Kidney epithelial cell (primary cell): ENCODE results near the gene ABCC1. TPM values are rescaled to one million over a fixed set of nuclear protein-coding genes. Genes with fewer than 3 reads are reported as not detected.

ENCODE experiments used
- DNase-seq: peaks from one replicate; pipeline ENCODE4 v3.0.0-alpha.2; 2010; ENCODE audit warnings: low read depth
- H3K27me3 ChIP-seq: 2 replicates; pipeline ENCODE4 v1.6.0; 2011; ENCODE audit warnings: low read length; ENCODE audit not compliant: control insufficient read depth, insufficient read depth
- H3K36me3 ChIP-seq: 2 replicates; pipeline ENCODE4 v1.5.1; 2011; ENCODE audit warnings: low read length; ENCODE audit not compliant: control insufficient read depth, insufficient read depth
- H3K4me3 ChIP-seq: 2 replicates; pipeline ENCODE4 v1.5.1; 2011; ENCODE audit warnings: low read depth, mild to moderate bottlenecking, control low read depth, low read length
- CTCF ChIP-seq: IDR thresholded peaks from 2 replicates; pipeline ENCODE4 v1.5.1; 2011; ENCODE audit warnings: mild to moderate bottlenecking, moderate library complexity, low read length, control low read depth, inconsistent platforms; ENCODE audit not compliant: insufficient read depth, poor library complexity, severe bottlenecking
- total RNA-seq: library from RNA; depleted of rRNA; stranded (reverse); fragments of >200 nt; gene quantifications from 2 replicates; pipeline ENCODE4 v1.2.3, GENCODE V29; 2015

Gene ABCC1
- total RNA-seq, 1 donor from 2014 or later: 24.9 TPM

- no peaks in the 10 kb centered on the region for H3K27me3 ChIP-seq
- H3K4me3 ChIP-seq: no peak overlapping the region
- no peak for TF ChIP-seq CTCF
- H3K36me3 ChIP-seq: no peaks in the 10 kb centered on the region
- DNase-seq: no peak
Observed at GRCh38 chr16:16010194-16010593, 60.8 kb downstream of the ABCC1 start.

GRCh38 chr16:16012144-16012543 lies 62.7 kb downstream of the ABCC1 start:
- Histone ChIP-seq H3K27me3 (no peaks in the 10 kb centered on the region), H3K4me3 (no peak overlapping the region), H3K36me3 (peaks cover 1% of the 10 kb centered on the region)
- no peak for DNase-seq
- TF ChIP-seq CTCF: no peak

GRCh38 chr16:16013812-16014211 lies 64.4 kb downstream of the ABCC1 start:
- no peak for TF ChIP-seq CTCF
- no peaks in the 10 kb centered on the region for H3K27me3 ChIP-seq
- H3K36me3 ChIP-seq: peaks cover 1% of the 10 kb centered on the region
- no peak for DNase-seq
- H3K4me3 ChIP-seq: no peak overlapping the region

GRCh38 chr16:16014329-16015224 lies 65.2 kb downstream of the ABCC1 start:
- H3K36me3 ChIP-seq: peaks cover 1% of the 10 kb centered on the region
- no peak for DNase-seq
- TF ChIP-seq CTCF: no peak
- no peaks in the 10 kb centered on the region for H3K27me3 ChIP-seq
- H3K4me3 ChIP-seq: no peak overlapping the region

GRCh38 chr16:16015849-16016248 lies 66.4 kb downstream of the ABCC1 start:
- no peak overlapping the region for H3K4me3 ChIP-seq

More at GRCh38 chr16:16015849-16016248, 66.4 kb downstream of the ABCC1 start:
- TF ChIP-seq CTCF: no peak
- Histone ChIP-seq H3K27me3 (no peaks in the 10 kb centered on the region), H3K36me3 (peaks cover 1% of the 10 kb centered on the region)
- no peak for DNase-seq
